MM.1S (cell line): Measurements from ENCODE around the gene VSIR.

Source experiments
- DNase-seq: peaks from one replicate; pipeline ENCODE4 v3.0.0-alpha.2; 2015
- H2AFZ ChIP-seq: fragments of 300-600 bp; sonication (generic); 2 replicates; pipeline ENCODE4 v1.6.0; 2016; ENCODE audit warnings: antibody characterized with exemption, low read length
- H3F3A ChIP-seq: fragments of 300-600 bp; sonication (generic); 2 replicates; pipeline ENCODE4 v1.6.1; 2016; ENCODE audit warnings: mild to moderate bottlenecking, antibody characterized with exemption, low read length, moderate library complexity, mixed read lengths; ENCODE audit not compliant: insufficient read depth
- H3K27ac ChIP-seq: fragments of 300-600 bp; sonication (generic); 2 replicates; pipeline ENCODE4 v1.5.1; 2016; ENCODE audit warnings: mild to moderate bottlenecking, low read length
- H3K27me3 ChIP-seq: fragments of 300-600 bp; sonication (generic); replicated peaks from 2 replicates; pipeline ENCODE4 v1.6.0; 2016; ENCODE audit warnings: low read length; ENCODE audit not compliant: insufficient read depth
- H3K36me3 ChIP-seq: fragments of 300-600 bp; sonication (generic); replicated peaks from 2 replicates; pipeline ENCODE4 v1.6.1; 2016; ENCODE audit warnings: mild to moderate bottlenecking, low read length, mixed read lengths; ENCODE audit not compliant: insufficient read depth
- H3K4me1 ChIP-seq: fragments of 300-600 bp; sonication (generic); 2 replicates; pipeline ENCODE4 v1.6.1; 2016; ENCODE audit warnings: low read length, mixed read lengths
- H3K4me2 ChIP-seq: fragments of 300-600 bp; sonication (generic); 2 replicates; pipeline ENCODE4 v1.6.0; 2016; ENCODE audit warnings: low read depth, low read length
- H3K4me3 ChIP-seq: fragments of 300-600 bp; sonication (generic); 2 replicates; pipeline ENCODE4 v1.5.1; 2016; ENCODE audit warnings: low read length, mixed read lengths
- H3K79me2 ChIP-seq: fragments of 300-600 bp; sonication (generic); 2 replicates; pipeline ENCODE4 v1.6.1; 2016; ENCODE audit warnings: mixed run types, low read length, mixed read lengths
- H3K9ac ChIP-seq: fragments of 300-600 bp; sonication (generic); 2 replicates; pipeline ENCODE4 v1.6.1; 2016; ENCODE audit warnings: low read length, mixed read lengths
- H3K9me2 ChIP-seq: fragments of 300-600 bp; sonication (generic); replicated peaks from 2 replicates; pipeline ENCODE4 v1.6.1; 2016; ENCODE audit warnings: mild to moderate bottlenecking, low read length, mixed read lengths; ENCODE audit not compliant: insufficient read depth
- H3K9me3 ChIP-seq: fragments of 300-600 bp; sonication (generic); replicated peaks from 2 replicates; pipeline ENCODE4 v1.6.1; 2016; ENCODE audit warnings: mild to moderate bottlenecking, low read length, mixed read lengths; ENCODE audit not compliant: insufficient read depth
- H4K20me1 ChIP-seq: fragments of 300-600 bp; sonication (generic); 2 replicates; pipeline ENCODE4 v1.6.1; 2016; ENCODE audit warnings: mild to moderate bottlenecking, low read length, moderate library complexity, mixed read lengths; ENCODE audit not compliant: insufficient read depth
- EZH2 ChIP-seq: fragments of 300-600 bp; sonication (generic); optimal IDR thresholded peaks from 2 replicates; pipeline ENCODE3; 2017; ENCODE audit warnings: low read depth, mild to moderate bottlenecking, antibody characterized with exemption, low read length, mixed read lengths
- EZH2phosphoT487 ChIP-seq: fragments of 300-600 bp; sonication (generic); IDR thresholded peaks from 2 replicates; pipeline ENCODE4 v1.6.1; 2018; ENCODE audit warnings: antibody characterized with exemption, low read length
- TF ChIP-seq, protein P1 (sequence below): fragments of 300-600 bp; sonication (generic); IDR thresholded peaks from 2 replicates; pipeline ENCODE4 v1.5.1; 2016; ENCODE audit warnings: antibody characterized with exemption, low read length, mixed read lengths

The VSIR gene

DNA sequence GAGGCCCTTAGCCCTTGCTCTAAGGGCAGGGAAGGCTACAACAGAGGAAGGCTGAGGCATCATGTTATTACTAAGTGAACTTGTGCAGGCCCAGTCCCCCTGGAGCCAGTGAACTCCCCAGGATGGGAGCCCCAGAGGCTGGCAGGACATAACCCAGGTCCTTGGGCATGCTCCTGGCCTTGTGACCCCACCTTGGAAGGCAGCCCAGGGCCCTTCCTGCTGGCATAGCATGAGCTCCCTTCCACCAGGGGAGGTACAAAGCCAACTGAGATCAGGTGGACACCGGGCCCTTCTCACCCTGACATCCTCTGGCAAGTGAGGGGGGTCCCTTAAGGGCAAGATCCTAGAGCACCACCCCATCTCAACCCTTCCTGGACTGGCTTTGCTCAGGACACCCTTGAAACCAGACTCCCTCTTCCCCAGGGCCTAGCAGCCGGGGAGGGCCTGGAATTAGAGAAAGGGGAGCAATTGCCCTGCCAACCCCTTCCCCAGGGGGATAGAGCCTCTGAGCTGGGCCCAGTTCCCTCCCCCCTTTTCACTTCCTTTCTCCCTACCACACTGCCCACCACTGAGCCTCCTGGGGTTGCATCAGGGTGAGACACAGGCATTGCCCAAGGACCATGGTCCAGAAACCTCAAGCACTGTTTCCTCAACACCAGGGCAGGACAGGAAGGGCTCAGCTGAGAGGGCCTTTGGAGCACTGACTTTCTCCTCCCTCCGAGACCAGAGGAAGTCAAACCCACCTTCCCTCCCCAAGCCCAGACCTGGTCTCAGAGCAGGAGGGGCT lies 1.8 kb upstream of the VSIR start:
- DNase-seq, result no peak
- TF ChIP-seq EZH2 (no peak), EZH2phosphoT487 (no peak)
- TF ChIP-seq, protein P1, sequence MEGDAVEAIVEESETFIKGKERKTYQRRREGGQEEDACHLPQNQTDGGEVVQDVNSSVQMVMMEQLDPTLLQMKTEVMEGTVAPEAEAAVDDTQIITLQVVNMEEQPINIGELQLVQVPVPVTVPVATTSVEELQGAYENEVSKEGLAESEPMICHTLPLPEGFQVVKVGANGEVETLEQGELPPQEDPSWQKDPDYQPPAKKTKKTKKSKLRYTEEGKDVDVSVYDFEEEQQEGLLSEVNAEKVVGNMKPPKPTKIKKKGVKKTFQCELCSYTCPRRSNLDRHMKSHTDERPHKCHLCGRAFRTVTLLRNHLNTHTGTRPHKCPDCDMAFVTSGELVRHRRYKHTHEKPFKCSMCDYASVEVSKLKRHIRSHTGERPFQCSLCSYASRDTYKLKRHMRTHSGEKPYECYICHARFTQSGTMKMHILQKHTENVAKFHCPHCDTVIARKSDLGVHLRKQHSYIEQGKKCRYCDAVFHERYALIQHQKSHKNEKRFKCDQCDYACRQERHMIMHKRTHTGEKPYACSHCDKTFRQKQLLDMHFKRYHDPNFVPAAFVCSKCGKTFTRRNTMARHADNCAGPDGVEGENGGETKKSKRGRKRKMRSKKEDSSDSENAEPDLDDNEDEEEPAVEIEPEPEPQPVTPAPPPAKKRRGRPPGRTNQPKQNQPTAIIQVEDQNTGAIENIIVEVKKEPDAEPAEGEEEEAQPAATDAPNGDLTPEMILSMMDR, result no peak
- Histone ChIP-seq H3K9me3 (no peaks in the 10 kb centered on the region), H3K79me2 (no peaks in the 10 kb centered on the region), H3K4me3 (no peak overlapping the region), H3K4me2 (no peak overlapping the region; the same call in 1 of the 2 replicates), H4K20me1 (no peaks in the 10 kb centered on the region), H3K36me3 (no peaks in the 10 kb centered on the region), H3K4me1 (peaks cover 15% of the 10 kb centered on the region), H3F3A (peaks cover 4% of the 10 kb centered on the region), H3K27ac (no peak overlapping the region), H3K9me2 (no peaks in the 10 kb centered on the region), H3K9ac (no peak overlapping the region), H2AFZ (no peak overlapping the region), H3K27me3 (0 out of 2 replicates have a peak, but pooled peaks cover 5% of the 10 kb centered on the region)

DNA sequence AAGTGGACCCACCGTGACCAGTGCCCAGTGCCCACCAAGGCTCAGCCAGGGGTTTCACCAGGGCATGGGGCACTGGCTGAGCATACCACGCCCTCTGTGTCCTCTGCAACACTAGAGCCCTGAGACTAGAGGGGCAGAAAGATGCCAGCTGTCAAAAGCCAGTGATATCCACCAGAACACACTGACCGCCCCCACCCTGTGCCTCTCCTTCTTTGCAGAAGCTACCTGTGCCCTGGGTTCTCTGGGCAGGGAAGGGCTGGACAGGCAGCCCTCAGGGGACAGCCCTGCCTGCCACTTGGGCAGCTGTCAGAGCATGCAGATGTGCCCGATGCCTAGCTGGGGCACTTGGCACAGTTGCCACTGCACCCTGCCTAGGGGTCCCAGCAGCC lies 494 bp downstream of the VSIR start:
- Histone ChIP-seq H3K36me3 (no peaks in the 10 kb centered on the region), H3K27ac (no peak overlapping the region), H3K4me1 (peaks cover 23% of the 10 kb centered on the region), H4K20me1 (no peaks in the 10 kb centered on the region), H3K4me3 (peak overlapping the region; percentile 78), H3K27me3 (no peaks in the 10 kb centered on the region), H3K9me3 (no peaks in the 10 kb centered on the region), H3K4me2 (peak overlapping the region; percentile 98), H3K9ac (peak overlapping the region; percentile 68; the same call in 1 of the 2 replicates), H2AFZ (peak overlapping the region; percentile 83), H3K79me2 (no peaks in the 10 kb centered on the region; the same call in 1 of the 2 replicates), H3F3A (peaks cover 10% of the 10 kb centered on the region), H3K9me2 (no peaks in the 10 kb centered on the region)
- TF ChIP-seq, protein P1, result no peak
- TF ChIP-seq EZH2 (no peak), EZH2phosphoT487 (no peak)
- DNase-seq, result no peak

DNA sequence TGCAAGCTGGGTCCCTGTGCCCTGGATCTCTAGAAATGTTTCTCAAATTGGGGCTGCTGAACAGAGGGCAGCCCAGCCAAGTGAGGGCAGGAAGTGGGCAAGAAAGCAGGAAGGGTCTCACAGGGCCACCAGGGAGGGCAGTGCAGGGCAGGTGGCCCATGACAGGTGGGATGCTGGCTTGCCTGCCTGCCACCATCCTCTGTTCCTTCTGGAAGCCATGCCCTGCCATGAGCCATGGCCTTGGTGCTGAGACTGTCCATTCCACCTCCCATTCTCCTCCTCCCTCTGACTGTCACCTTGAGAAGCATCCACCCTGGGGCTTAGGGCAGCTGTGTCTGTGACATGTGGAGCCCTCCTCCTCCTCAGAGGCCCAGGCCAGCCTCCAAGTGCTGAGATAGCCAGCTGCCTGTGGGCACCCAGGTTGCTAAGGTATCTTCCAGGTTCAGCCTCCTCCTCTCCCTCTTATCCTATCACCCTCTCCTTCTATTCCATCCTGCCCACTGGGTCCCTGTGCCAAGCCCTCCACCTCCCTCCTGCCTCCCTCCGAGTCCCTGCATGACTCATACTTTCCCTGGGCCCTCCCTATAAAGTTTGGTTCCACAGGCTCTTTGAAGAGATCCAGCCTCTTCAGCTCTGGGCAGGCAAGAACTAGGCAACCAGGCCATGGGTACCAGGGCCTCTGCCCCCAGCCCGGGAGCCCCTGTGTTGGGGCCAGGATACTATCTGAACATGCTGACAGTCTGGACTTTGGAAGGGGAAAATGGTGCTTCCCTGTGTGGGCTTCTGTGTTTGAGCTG lies 1.3 kb downstream of the VSIR start:
- DNase-seq, result no peak
- H3K79me2 ChIP-seq, result no peaks in the 10 kb centered on the region; the same call in 1 of the 2 replicates
- TF ChIP-seq, protein P1, result no peak
- TF ChIP-seq EZH2phosphoT487 (no peak), EZH2 (no peak)
- H3K9ac ChIP-seq, result no peak overlapping the region
- no peaks in the 10 kb centered on the region for H4K20me1 ChIP-seq
- no peak overlapping the region for H2AFZ ChIP-seq
- H3K27me3 ChIP-seq, result no peaks in the 10 kb centered on the region
- H3K9me3 ChIP-seq, result no peaks in the 10 kb centered on the region
- no peaks in the 10 kb centered on the region for H3K36me3 ChIP-seq
- no peak overlapping the region for H3K4me3 ChIP-seq
- H3K9me2 ChIP-seq, result no peaks in the 10 kb centered on the region
- H3K4me2 ChIP-seq, result peak overlapping the region; percentile 98; the same call in 1 of the 2 replicates
- H3K4me1 ChIP-seq, result peaks cover 23% of the 10 kb centered on the region
- peaks cover 10% of the 10 kb centered on the region for H3F3A ChIP-seq
- H3K27ac ChIP-seq, result no peak overlapping the region
